ENCODE data around the gene DOP1A.
A peak's percentile ranks its signal among the peaks of the same experiment; 100 is the strongest.

Gene DOP1A

DNA sequence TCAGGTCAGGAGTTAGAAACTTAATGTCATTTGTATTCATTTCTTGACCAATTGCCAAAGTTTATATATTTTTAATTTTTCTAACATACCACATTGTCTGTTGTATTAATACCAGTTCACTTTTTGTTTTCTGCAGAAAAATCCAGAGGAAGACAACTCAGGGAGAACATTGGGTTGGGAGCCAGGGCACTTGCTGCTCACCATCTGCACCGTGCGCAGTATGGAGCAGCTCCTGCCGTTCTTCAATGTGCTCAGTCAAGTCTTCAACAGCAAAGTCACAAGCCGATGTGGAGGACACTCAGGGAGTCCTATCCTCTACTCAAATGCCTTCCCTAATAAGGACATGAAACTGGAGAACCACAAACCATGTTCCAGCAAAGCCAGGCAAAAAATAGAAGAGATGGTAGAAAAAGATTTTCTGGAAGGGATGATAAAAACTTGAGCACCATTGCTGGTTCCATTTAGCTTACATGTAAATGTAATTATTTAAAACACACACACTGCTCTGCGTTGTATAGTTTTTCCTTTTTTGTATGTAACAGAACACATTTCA, 100.3 kb downstream of the DOP1A start:
- Histone ChIP-seq H3K9ac (ENCODE audit: low read length in 5 of 5) (no peak overlapping the region), H3K4me1 (ENCODE audit: control insufficient read depth in 5 of 5, insufficient read depth in 5 of 5, low read length in 5 of 5) (no peaks in the 10 kb centered on the region), H3K27ac (ENCODE audit: low read depth, low read length) (no peak overlapping the region), H3K9me3 (ENCODE audit: control insufficient read depth in 5 of 5, low read length in 5 of 5) (no peaks in the 10 kb centered on the region), H3K4me3 (ENCODE audit: low read depth in 1 of 5, low read length in 5 of 5) (no peak overlapping the region), H3K36me3 (ENCODE audit: control insufficient read depth in 5 of 5, insufficient read depth in 5 of 5, low read length in 5 of 5) (peaks cover 68 to 85% (median 73%) of the 10 kb centered on the region in 5 donors), H3K27me3 (ENCODE audit: control insufficient read depth in 5 of 5, insufficient read depth in 4 of 5, low read length in 5 of 5) (no peaks in the 10 kb centered on the region)

DNA sequence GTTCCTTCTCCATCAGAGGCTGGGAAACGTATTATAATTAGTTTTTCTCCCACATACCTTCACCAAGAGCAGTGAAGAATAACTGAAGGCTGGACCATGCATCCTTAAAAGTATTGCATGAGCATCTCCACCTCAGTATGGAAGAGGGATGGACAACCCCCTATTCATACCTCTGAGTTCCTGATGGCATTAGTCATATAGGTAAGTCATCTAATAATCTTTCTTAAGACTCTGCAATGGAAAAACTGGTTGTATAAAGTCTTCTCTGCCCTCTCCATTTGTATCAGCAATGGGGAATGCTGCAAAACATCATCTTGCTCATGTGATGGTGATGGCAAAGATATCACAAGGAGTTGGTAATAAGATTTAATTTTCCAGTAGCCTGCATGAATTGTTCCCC, 101.1 kb downstream of the DOP1A start:
- no peaks in the 10 kb centered on the region for H3K4me1 ChIP-seq (ENCODE audit: control insufficient read depth in 5 of 5, insufficient read depth in 5 of 5, low read length in 5 of 5)
- H3K27me3 ChIP-seq (ENCODE audit: control insufficient read depth in 5 of 5, insufficient read depth in 4 of 5, low read length in 5 of 5) = no peaks in the 10 kb centered on the region
- peaks cover 75 to 88% (median 76%) of the 10 kb centered on the region in 5 donors for H3K36me3 ChIP-seq (ENCODE audit: control insufficient read depth in 5 of 5, insufficient read depth in 5 of 5, low read length in 5 of 5)
- H3K9me3 ChIP-seq (ENCODE audit: control insufficient read depth in 5 of 5, low read length in 5 of 5) = no peaks in the 10 kb centered on the region
- no peak overlapping the region for H3K4me3 ChIP-seq (ENCODE audit: low read depth in 1 of 5, low read length in 5 of 5)
- no peak overlapping the region for H3K27ac ChIP-seq (ENCODE audit: low read depth, low read length)
- no peak overlapping the region for H3K9ac ChIP-seq (ENCODE audit: low read length in 5 of 5)

DNA sequence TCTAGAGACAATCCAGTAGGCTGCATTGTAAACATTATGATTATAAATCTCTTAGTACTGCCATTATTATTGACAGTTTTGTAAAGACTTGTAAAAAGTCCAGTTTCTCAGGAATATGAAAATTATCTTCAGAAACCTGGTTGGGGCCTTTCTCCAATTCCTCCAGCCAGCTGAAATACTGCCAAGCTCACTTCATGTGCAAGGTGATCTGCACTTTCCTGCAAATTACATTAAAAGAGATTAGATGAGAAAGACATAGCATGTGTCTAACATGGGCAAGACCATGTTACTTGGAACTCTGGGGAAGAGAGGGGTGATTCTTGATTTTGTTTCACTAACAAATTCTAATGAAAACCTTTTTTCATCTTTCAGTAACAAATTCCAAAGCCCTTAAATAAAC, 101.6 kb downstream of the DOP1A start:
- H3K4me1 ChIP-seq (ENCODE audit: control insufficient read depth in 5 of 5, insufficient read depth in 5 of 5, low read length in 5 of 5) = no peaks in the 10 kb centered on the region
- no peaks in the 10 kb centered on the region for H3K9me3 ChIP-seq (ENCODE audit: control insufficient read depth in 5 of 5, low read length in 5 of 5)
- H3K36me3 ChIP-seq (ENCODE audit: control insufficient read depth in 5 of 5, insufficient read depth in 5 of 5, low read length in 5 of 5) = peaks cover 75 to 93% (median 81%) of the 10 kb centered on the region in 5 donors
- no peak overlapping the region for H3K9ac ChIP-seq (ENCODE audit: low read length in 5 of 5)
- H3K4me3 ChIP-seq (ENCODE audit: low read depth in 1 of 5, low read length in 5 of 5) = no peak overlapping the region
- H3K27ac ChIP-seq (ENCODE audit: low read depth, low read length) = no peak overlapping the region
- H3K27me3 ChIP-seq (ENCODE audit: control insufficient read depth in 5 of 5, insufficient read depth in 4 of 5, low read length in 5 of 5) = no peaks in the 10 kb centered on the region

DNA sequence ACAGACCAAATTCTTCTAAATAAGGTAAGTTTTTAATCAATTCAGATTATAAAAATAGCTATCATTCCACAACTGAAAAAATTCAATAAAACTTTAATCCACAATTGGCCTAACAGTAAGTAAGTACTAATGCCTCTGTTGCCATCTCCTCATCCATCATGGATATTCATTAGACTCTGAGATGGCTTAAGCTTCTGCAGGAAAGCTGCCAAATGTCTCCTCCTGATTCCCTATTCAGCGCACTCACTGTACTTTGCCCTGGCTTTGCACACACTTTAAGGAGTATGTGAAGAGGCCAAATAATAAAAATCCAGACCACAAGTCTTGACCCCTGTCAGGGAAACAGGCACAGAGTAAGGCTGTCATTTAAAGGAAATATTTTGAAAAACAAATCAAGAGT, 102.0 kb downstream of the DOP1A start:
- no peak overlapping the region for H3K27ac ChIP-seq (ENCODE audit: low read depth, low read length)
- H3K4me3 ChIP-seq (ENCODE audit: low read depth in 1 of 5, low read length in 5 of 5) = no peak overlapping the region
- H3K4me1 ChIP-seq (ENCODE audit: control insufficient read depth in 5 of 5, insufficient read depth in 5 of 5, low read length in 5 of 5) = no peaks in the 10 kb centered on the region
- no peak overlapping the region for H3K9ac ChIP-seq (ENCODE audit: low read length in 5 of 5)
- H3K36me3 ChIP-seq (ENCODE audit: control insufficient read depth in 5 of 5, insufficient read depth in 5 of 5, low read length in 5 of 5) = peaks cover 74 to 93% (median 84%) of the 10 kb centered on the region in 5 donors
- no peaks in the 10 kb centered on the region for H3K27me3 ChIP-seq (ENCODE audit: control insufficient read depth in 5 of 5, insufficient read depth in 4 of 5, low read length in 5 of 5)
- H3K9me3 ChIP-seq (ENCODE audit: control insufficient read depth in 5 of 5, low read length in 5 of 5) = no peaks in the 10 kb centered on the region

GRCh38 chr6:83176246-83176645, 108.8 kb downstream of the DOP1A start:
- H3K4me1 ChIP-seq (ENCODE audit: control insufficient read depth in 5 of 5, insufficient read depth in 5 of 5, low read length in 5 of 5) = no peaks in the 10 kb centered on the region
- peak overlapping the region in 1 of 5 donors; percentile 62 for H3K9ac ChIP-seq (ENCODE audit: low read length in 5 of 5)
- no peaks in the 10 kb centered on the region for H3K27me3 ChIP-seq (ENCODE audit: control insufficient read depth in 5 of 5, insufficient read depth in 4 of 5, low read length in 5 of 5)
- no peak overlapping the region for H3K4me3 ChIP-seq (ENCODE audit: low read depth in 1 of 5, low read length in 5 of 5)
- H3K9me3 ChIP-seq (ENCODE audit: control insufficient read depth in 5 of 5, low read length in 5 of 5) = no peaks in the 10 kb centered on the region
- no peak overlapping the region for H3K27ac ChIP-seq (ENCODE audit: low read depth, low read length)
- peaks cover 62 to 89% (median 76%) of the 10 kb centered on the region in 5 donors for H3K36me3 ChIP-seq (ENCODE audit: control insufficient read depth in 5 of 5, insufficient read depth in 5 of 5, low read length in 5 of 5)

GRCh38 chr6:83180426-83180950, 113.0 kb downstream of the DOP1A start:
- H3K4me1 ChIP-seq (ENCODE audit: control insufficient read depth in 5 of 5, insufficient read depth in 5 of 5, low read length in 5 of 5) = no peaks in the 10 kb centered on the region
- H3K4me3 ChIP-seq (ENCODE audit: low read depth in 1 of 5, low read length in 5 of 5) = no peak overlapping the region
- no peaks in the 10 kb centered on the region for H3K27me3 ChIP-seq (ENCODE audit: control insufficient read depth in 5 of 5, insufficient read depth in 4 of 5, low read length in 5 of 5)
- H3K9me3 ChIP-seq (ENCODE audit: control insufficient read depth in 5 of 5, low read length in 5 of 5) = no peaks in the 10 kb centered on the region
- no peak overlapping the region for H3K9ac ChIP-seq (ENCODE audit: low read length in 5 of 5)
- H3K36me3 ChIP-seq (ENCODE audit: control insufficient read depth in 5 of 5, insufficient read depth in 5 of 5, low read length in 5 of 5) = peaks cover 53 to 75% (median 69%) of the 10 kb centered on the region in 5 donors
- H3K27ac ChIP-seq (ENCODE audit: low read depth, low read length) = no peak overlapping the region

DNA sequence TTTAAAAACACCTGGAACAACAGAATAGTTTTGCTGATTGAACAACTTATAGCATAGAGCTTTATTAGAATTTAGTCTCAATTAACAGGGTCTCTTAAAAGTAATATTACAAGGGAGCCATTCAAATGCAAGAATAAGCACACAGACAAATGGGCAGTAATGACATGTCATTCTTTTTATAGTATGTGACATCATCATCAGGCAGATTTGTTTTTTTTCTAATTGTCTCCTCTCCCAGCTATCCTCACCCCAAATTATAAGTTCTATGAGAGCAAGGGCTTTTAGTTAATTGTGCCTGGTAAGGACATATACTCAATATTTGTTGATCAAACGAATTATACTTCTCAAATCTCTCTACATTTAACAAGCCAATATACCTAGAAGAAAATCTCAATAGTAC, 114.6 kb downstream of the DOP1A start:
- Histone ChIP-seq H3K4me1 (ENCODE audit: control insufficient read depth in 5 of 5, insufficient read depth in 5 of 5, low read length in 5 of 5) (peaks cover 0 to 1% (median 0%) of the 10 kb centered on the region in 5 donors), H3K27me3 (ENCODE audit: control insufficient read depth in 5 of 5, insufficient read depth in 4 of 5, low read length in 5 of 5) (no peaks in the 10 kb centered on the region), H3K27ac (ENCODE audit: low read depth, low read length) (peak overlapping the region; percentile 76), H3K9me3 (ENCODE audit: control insufficient read depth in 5 of 5, low read length in 5 of 5) (no peaks in the 10 kb centered on the region), H3K4me3 (ENCODE audit: low read depth in 1 of 5, low read length in 5 of 5) (no peak overlapping the region), H3K36me3 (ENCODE audit: control insufficient read depth in 5 of 5, insufficient read depth in 5 of 5, low read length in 5 of 5) (peaks cover 56 to 69% (median 59%) of the 10 kb centered on the region in 5 donors), H3K9ac (ENCODE audit: low read length in 5 of 5) (no peak overlapping the region)

GRCh38 chr6:83183082-83183828, 115.8 kb downstream of the DOP1A start:
- Histone ChIP-seq H3K27ac (ENCODE audit: low read depth, low read length) (peak overlapping the region; percentile 76), H3K9ac (ENCODE audit: low read length in 5 of 5) (no peak overlapping the region), H3K36me3 (ENCODE audit: control insufficient read depth in 5 of 5, insufficient read depth in 5 of 5, low read length in 5 of 5) (peaks cover 49 to 60% (median 52%) of the 10 kb centered on the region in 5 donors), H3K4me1 (ENCODE audit: control insufficient read depth in 5 of 5, insufficient read depth in 5 of 5, low read length in 5 of 5) (peaks cover 0 to 4% (median 0%) of the 10 kb centered on the region in 5 donors), H3K27me3 (ENCODE audit: control insufficient read depth in 5 of 5, insufficient read depth in 4 of 5, low read length in 5 of 5) (no peaks in the 10 kb centered on the region), H3K4me3 (ENCODE audit: low read depth in 1 of 5, low read length in 5 of 5) (no peak overlapping the region), H3K9me3 (ENCODE audit: control insufficient read depth in 5 of 5, low read length in 5 of 5) (no peaks in the 10 kb centered on the region)

GRCh38 chr6:83185096-83185495, 117.6 kb downstream of the DOP1A start:
- Histone ChIP-seq H3K4me1 (ENCODE audit: control insufficient read depth in 5 of 5, insufficient read depth in 5 of 5, low read length in 5 of 5) (peaks cover 0 to 8% (median 0%) of the 10 kb centered on the region in 5 donors), H3K4me3 (ENCODE audit: low read depth in 1 of 5, low read length in 5 of 5) (no peak overlapping the region), H3K9ac (ENCODE audit: low read length in 5 of 5) (no peak overlapping the region), H3K27me3 (ENCODE audit: control insufficient read depth in 5 of 5, insufficient read depth in 4 of 5, low read length in 5 of 5) (no peaks in the 10 kb centered on the region), H3K27ac (ENCODE audit: low read depth, low read length) (peak overlapping the region; percentile 76), H3K9me3 (ENCODE audit: control insufficient read depth in 5 of 5, low read length in 5 of 5) (no peaks in the 10 kb centered on the region), H3K36me3 (ENCODE audit: control insufficient read depth in 5 of 5, insufficient read depth in 5 of 5, low read length in 5 of 5) (peaks cover 44 to 57% (median 46%) of the 10 kb centered on the region in 5 donors)

DNA sequence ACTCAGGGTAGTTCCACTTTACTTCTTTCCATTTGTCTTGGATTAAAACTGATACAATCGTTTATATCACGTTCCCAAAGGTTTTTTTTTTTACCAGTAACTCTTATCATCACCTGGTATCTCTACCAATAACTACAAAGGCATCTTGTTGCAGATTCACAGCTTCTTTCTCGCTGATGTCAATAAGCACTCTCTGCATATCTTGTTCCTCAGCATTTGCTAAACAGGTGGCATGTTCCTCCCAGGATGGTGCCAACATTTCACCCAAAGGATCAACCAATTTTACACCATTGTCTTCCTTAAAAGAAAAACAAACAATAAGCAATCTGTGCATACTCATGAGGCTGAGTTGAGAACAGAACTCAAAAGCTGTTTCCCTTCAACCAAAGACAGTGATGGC, 121.0 kb downstream of the DOP1A start:
- Histone ChIP-seq H3K27ac (ENCODE audit: low read depth, low read length) (no peak overlapping the region), H3K9ac (ENCODE audit: low read length in 5 of 5) (no peak overlapping the region), H3K36me3 (ENCODE audit: control insufficient read depth in 5 of 5, insufficient read depth in 5 of 5, low read length in 5 of 5) (peaks cover 19 to 31% (median 23%) of the 10 kb centered on the region in 5 donors), H3K4me3 (ENCODE audit: low read depth in 1 of 5, low read length in 5 of 5) (no peak overlapping the region), H3K4me1 (ENCODE audit: control insufficient read depth in 5 of 5, insufficient read depth in 5 of 5, low read length in 5 of 5) (peaks cover 0 to 30% (median 16%) of the 10 kb centered on the region in 5 donors), H3K27me3 (ENCODE audit: control insufficient read depth in 5 of 5, insufficient read depth in 4 of 5, low read length in 5 of 5) (no peaks in the 10 kb centered on the region), H3K9me3 (ENCODE audit: control insufficient read depth in 5 of 5, low read length in 5 of 5) (no peaks in the 10 kb centered on the region)
